ENCODE measurements around the gene NUDT16L1.
A peak's percentile ranks its signal among the peaks of the same experiment; 100 is the strongest.
"Not testable (repeated sequence)": the region's sequence is repeated elsewhere in the genome, so short reads cannot be mapped to it uniquely, and the experiment has no call there.

Gene NUDT16L1

DNA sequence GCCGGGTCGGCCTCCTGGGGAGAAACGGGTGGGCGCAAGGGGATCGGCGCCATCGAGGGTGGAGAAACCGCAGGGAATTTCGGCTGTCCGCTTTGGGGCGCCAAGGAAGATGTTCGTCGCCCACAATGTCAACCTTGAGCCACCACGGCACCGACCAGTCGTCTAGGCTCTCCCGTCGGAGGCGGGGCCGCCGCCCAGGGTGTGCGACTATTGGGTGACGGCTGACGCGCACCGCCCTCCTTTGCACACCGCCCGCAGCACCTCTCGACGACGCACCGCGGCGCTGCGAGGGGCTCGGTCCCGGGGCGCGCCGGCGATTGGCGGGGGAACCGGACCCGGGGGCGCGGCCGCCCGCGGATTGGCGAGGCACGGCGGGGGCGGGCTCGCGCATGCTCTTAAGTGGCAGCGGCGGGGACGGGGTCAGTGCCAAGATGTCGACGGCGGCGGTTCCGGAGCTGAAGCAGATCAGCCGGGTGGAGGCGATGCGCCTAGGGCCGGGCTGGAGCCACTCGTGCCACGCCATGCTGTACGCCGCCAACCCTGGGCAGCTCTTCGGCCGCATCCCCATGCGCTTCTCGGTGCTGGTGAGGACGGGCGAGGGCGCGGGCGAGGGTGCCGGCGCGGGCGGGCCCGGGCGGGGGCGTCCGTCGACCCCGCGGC, at the start of gene NUDT16L1:
Gene NUDT16L1 (plus strand): TSS at position 267 of the 660 bp plus-strand sequence. CDS start 165 bp downstream, at position 432.
- peaks cover 19% of the 10 kb centered on the region for H3K36me3 ChIP-seq (ENCODE audit: control insufficient read depth, insufficient read depth, low read length)
- H3K4me3 ChIP-seq (ENCODE audit: low read length) = peak within 1 kb of the TSS; percentile 97
- peak within 1 kb of the TSS; percentile 68 for H3K9ac ChIP-seq (ENCODE audit: low read length)
- H3K27ac ChIP-seq (ENCODE audit: low read depth, low read length) = peak within 1 kb of the TSS; percentile 85
- H3K4me1 ChIP-seq (ENCODE audit: control insufficient read depth, insufficient read depth, low read length) = peaks cover 3% of the 10 kb centered on the region
- no peaks in the 10 kb centered on the region for H3K27me3 ChIP-seq (ENCODE audit: control insufficient read depth, insufficient read depth, low read length)

DNA sequence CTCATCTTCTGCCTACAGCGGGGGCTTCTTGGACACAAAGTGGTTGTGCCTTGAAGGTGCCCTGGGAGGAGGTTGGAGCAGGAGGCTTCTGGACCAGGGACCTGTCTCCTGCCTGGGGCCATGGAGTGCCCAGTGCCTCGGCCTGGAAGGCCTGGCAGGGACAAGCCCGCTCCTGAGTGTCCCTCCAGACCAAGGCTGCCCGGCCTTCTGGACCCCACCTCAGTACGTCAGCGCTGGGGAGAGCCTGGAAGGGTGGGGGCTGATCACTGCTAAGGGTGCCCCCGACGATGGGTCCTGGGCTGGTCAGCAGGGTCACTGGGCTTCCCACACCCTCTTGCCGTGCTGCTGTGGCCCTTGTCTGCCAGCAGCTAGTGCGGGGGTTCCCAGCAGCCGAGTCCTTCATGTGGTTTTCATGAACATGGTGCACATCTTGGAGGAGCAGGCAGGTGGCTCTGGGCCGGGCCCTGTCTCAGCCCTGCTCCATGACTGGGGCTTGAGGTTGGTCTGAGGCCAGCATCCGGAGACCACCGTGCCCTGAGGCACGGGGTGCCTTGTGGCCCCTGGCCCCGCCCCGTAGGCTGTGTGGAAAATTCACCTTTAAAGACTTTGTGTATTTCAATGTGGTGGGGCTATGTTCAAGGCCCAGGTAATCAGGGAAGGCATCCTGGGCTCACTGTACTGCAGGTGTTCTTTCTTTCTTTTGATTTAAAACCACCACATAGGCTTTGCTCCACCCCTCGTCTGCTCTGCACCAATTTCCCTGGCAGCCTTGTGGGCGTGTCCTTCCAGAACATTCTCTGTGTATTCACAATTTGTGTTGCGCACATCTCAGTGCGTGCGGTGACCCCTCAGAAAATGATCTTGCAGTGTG, 46.4 kb upstream of the NUDT16L1 start:
- Histone ChIP-seq H3K4me1 (ENCODE audit: control insufficient read depth, insufficient read depth, low read length) (no peaks in the 10 kb centered on the region), H3K9ac (ENCODE audit: low read length) (no peak overlapping the region), H3K27me3 (ENCODE audit: control insufficient read depth, insufficient read depth, low read length) (no peaks in the 10 kb centered on the region), H3K4me3 (ENCODE audit: low read length) (no peak overlapping the region), H3K27ac (ENCODE audit: low read depth, low read length) (no peak overlapping the region), H3K36me3 (ENCODE audit: control insufficient read depth, insufficient read depth, low read length) (peaks cover 9% of the 10 kb centered on the region)

DNA sequence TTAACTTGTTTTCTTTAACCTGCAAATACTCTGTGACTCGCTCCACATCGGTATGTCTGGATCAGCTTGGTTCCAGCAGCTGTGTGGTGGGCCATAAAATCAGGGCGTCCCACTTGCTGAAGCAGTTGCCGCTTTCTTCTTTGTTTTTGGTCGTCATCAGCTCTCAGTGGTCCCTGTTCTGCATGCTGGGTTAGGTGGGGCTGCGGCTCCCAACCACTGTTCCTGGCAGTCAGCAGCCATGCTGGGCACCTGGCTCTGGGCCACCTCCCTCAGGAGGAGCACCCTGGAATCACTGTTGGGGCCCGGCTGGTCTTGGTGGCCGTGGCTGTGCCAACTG, 45.8 kb upstream of the NUDT16L1 start:
- no peaks in the 10 kb centered on the region for H3K27me3 ChIP-seq (ENCODE audit: control insufficient read depth, insufficient read depth, low read length)
- no peak overlapping the region for H3K4me3 ChIP-seq (ENCODE audit: low read length)
- peaks cover 11% of the 10 kb centered on the region for H3K36me3 ChIP-seq (ENCODE audit: control insufficient read depth, insufficient read depth, low read length)
- H3K4me1 ChIP-seq (ENCODE audit: control insufficient read depth, insufficient read depth, low read length) = no peaks in the 10 kb centered on the region
- no peak overlapping the region for H3K27ac ChIP-seq (ENCODE audit: low read depth, low read length)
- H3K9ac ChIP-seq (ENCODE audit: low read length) = no peak overlapping the region

DNA sequence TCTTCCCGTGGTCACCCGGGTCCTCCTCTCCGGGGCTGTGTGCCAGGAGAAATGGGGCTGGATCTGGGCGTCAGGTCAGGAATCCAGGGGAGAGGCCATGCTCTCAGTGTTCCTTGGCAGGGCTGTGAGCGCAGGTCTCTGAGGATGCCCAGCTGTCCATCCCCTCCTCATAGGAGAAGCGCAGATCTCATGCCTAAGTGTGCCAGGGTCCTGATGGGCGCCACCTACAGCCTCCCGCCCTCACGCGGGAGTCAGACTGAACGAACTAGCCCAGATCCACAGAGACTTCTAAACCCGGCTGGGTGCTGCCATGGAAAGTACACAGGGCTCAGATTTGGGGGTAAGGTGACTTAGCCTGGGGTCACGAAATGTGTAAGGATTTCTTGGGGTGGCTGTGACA, 44.4 kb upstream of the NUDT16L1 start:
- Histone ChIP-seq H3K9ac (ENCODE audit: low read length) (no peak overlapping the region), H3K27ac (ENCODE audit: low read depth, low read length) (no peak overlapping the region), H3K4me1 (ENCODE audit: control insufficient read depth, insufficient read depth, low read length) (no peaks in the 10 kb centered on the region), H3K36me3 (ENCODE audit: control insufficient read depth, insufficient read depth, low read length) (peaks cover 14% of the 10 kb centered on the region), H3K4me3 (ENCODE audit: low read length) (no peak overlapping the region), H3K27me3 (ENCODE audit: control insufficient read depth, insufficient read depth, low read length) (no peaks in the 10 kb centered on the region)

DNA sequence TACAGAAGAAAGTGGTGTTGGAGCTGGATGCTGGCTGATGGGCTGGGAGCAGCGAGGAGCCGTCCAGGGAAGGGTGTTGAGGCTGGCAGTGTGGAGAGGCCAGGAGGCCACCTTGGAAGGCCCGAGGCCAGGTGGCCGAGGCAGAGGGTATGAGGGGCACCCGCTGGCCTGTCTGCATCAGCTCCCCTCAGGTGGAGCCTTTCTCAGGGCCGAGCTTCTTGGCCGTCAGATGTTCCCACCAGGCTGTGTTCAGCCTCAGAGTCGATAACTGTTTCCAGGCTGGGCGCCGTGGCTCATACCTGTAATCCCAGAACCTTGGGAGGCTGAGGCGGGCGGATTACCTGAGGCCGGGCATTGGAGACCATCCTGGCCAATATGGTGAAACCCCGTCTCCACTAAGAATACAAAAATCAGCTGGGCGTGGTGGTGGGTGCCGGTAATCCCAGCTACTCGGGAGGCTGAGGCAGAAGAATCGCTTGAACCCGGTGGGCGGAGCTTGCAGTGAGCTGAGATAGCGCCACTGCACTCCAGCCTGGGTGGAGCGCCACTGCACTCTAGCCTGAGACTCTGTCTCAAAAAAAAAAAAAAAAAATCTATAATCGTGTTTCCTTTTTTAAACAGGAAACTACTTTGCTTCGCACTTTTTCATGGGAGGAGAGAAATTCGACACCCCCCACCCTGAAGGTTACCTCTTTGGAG, 43.5 kb upstream of the NUDT16L1 start:
- H3K36me3 ChIP-seq (ENCODE audit: control insufficient read depth, insufficient read depth, low read length) = peaks cover 14% of the 10 kb centered on the region
- no peaks in the 10 kb centered on the region for H3K27me3 ChIP-seq (ENCODE audit: control insufficient read depth, insufficient read depth, low read length)
- no peak overlapping the region for H3K4me3 ChIP-seq (ENCODE audit: low read length)
- no peak overlapping the region for H3K9ac ChIP-seq (ENCODE audit: low read length)
- H3K4me1 ChIP-seq (ENCODE audit: control insufficient read depth, insufficient read depth, low read length) = no peaks in the 10 kb centered on the region
- H3K27ac ChIP-seq (ENCODE audit: low read depth, low read length) = no peak overlapping the region

DNA sequence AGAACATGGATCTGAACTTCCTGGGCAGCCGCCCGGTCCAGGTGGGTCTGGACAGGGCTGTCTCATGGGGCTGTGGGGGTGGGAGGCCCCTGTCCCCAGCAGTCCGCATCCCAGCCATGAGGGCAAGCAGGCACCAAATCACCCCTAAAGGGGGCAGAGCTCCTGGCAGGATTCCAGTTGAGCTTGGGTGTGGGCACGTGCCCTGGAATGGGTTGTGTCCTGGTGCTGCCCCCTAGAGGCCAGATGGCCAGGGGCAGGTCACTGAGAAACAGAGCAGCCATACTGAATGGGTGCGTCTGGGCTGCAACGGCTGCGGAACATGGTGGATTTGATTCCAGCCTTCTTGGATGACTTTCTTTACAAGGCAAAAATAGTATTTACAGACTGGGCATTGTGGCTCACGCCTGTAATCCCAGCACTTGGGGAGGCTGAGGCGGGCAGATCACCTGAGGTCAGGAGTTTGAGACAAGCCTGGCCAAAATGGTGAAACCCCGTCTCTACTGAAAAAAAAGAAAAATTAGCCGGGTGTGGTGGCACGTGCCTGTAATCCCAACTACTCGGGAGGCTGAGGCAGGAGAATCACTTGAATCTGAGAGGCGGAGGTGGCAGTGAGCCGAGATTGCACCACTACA, 42.8 kb upstream of the NUDT16L1 start:
- not testable (repeated sequence) for H3K4me3 ChIP-seq (ENCODE audit: low read length); H3K9ac ChIP-seq (ENCODE audit: low read length); H3K4me1 ChIP-seq (ENCODE audit: control insufficient read depth, insufficient read depth, low read length); H3K27ac ChIP-seq (ENCODE audit: low read depth, low read length); H3K27me3 ChIP-seq (ENCODE audit: control insufficient read depth, insufficient read depth, low read length)
- peaks cover 20% of the 10 kb centered on the region for H3K36me3 ChIP-seq (ENCODE audit: control insufficient read depth, insufficient read depth, low read length)

DNA sequence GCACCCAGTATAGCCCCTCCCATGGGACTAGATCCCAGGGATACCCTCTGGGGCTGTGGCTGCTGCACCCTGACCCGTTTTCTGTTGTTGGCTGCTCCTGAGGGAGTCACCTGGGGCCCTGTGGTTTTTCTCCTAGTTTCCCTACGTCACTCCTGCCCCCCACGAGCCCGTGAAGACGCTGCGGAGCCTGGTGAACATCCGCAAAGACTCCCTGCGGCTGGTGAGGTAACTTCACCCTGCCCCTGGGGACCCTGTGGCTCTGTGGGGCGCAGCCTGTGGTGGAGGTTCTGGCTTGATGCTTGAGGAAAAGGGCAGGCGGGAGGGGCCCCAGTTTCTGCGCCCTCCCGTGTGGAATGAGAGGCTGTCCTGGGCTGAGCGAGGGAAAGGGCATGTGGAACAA, 41.5 kb upstream of the NUDT16L1 start:
- no peaks in the 10 kb centered on the region for H3K27me3 ChIP-seq (ENCODE audit: control insufficient read depth, insufficient read depth, low read length)
- H3K9ac ChIP-seq (ENCODE audit: low read length) = no peak overlapping the region
- H3K4me3 ChIP-seq (ENCODE audit: low read length) = no peak overlapping the region
- no peak overlapping the region for H3K27ac ChIP-seq (ENCODE audit: low read depth, low read length)
- H3K4me1 ChIP-seq (ENCODE audit: control insufficient read depth, insufficient read depth, low read length) = no peaks in the 10 kb centered on the region
- peaks cover 28% of the 10 kb centered on the region for H3K36me3 ChIP-seq (ENCODE audit: control insufficient read depth, insufficient read depth, low read length)

DNA sequence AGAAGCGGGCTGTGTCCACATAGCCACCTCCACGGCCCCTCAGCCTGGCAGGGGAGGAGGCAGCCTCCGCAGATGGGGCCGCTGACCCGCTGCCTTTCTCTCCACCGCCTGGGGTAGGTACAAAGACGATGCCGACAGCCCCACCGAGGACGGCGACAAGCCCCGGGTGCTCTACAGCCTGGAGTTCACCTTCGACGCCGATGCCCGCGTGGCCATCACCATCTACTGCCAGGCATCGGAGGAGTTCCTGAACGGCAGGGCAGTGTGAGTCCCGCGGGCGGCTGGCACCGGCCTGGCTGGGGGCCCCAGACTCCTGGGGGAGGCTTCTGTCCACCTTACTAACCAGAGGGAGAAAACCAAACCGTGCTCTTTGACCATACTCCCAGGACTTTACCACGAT, 40.8 kb upstream of the NUDT16L1 start:
- Histone ChIP-seq H3K27me3 (ENCODE audit: control insufficient read depth, insufficient read depth, low read length) (no peaks in the 10 kb centered on the region), H3K4me1 (ENCODE audit: control insufficient read depth, insufficient read depth, low read length) (no peaks in the 10 kb centered on the region), H3K27ac (ENCODE audit: low read depth, low read length) (no peak overlapping the region), H3K9ac (ENCODE audit: low read length) (no peak overlapping the region), H3K36me3 (ENCODE audit: control insufficient read depth, insufficient read depth, low read length) (peaks cover 33% of the 10 kb centered on the region), H3K4me3 (ENCODE audit: low read length) (no peak overlapping the region)

DNA sequence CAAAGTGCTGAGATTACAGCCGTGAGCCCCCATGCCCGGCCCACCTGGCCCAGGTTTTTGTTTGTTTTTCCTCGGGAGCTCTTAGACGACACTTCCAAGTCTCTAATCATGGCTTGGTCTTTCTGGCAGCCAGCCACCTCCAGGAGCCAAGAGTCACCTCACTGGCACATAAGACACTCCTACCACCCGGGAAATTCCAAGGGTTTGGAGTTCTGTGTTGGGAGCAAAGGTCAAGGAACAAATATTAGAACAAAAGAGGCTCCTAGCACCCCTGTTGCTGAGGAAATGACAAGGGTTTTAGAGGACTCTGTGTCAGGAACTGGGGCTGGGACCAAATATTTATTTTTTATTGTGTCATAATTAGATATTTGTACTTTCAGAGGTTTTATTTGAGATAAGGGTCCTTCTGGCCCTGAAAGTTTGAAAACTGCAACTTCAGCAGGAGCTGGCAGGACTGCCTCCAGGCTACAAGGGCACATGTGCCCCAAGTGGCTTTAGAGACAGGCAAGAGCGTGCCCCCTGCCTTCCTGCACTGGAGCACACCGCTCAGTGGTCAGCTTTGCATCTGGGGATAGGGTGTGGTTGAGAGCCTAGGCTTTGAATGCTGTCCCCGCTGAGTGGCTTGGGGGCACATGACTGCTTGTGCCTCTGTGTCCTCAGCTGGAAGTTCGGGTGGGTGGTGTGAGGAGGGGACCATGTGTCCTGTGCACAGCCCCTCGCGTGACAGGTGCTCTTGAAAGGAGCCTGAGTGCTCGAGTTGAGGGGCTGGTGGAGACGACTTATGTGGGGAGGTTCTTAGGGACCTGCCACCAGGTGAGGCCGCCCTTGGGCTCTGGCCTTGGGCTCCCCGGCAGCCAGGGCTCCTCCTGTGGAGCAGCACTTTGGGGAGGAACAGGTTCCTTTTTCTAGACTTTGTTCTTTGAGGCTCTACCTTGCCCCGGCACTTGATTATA, 39.1 kb upstream of the NUDT16L1 start:
- Histone ChIP-seq H3K36me3 (ENCODE audit: control insufficient read depth, insufficient read depth, low read length) (peaks cover 33% of the 10 kb centered on the region), H3K9ac (ENCODE audit: low read length) (no peak overlapping the region), H3K27me3 (ENCODE audit: control insufficient read depth, insufficient read depth, low read length) (no peaks in the 10 kb centered on the region), H3K27ac (ENCODE audit: low read depth, low read length) (no peak overlapping the region), H3K4me3 (ENCODE audit: low read length) (no peak overlapping the region), H3K4me1 (ENCODE audit: control insufficient read depth, insufficient read depth, low read length) (no peaks in the 10 kb centered on the region)

DNA sequence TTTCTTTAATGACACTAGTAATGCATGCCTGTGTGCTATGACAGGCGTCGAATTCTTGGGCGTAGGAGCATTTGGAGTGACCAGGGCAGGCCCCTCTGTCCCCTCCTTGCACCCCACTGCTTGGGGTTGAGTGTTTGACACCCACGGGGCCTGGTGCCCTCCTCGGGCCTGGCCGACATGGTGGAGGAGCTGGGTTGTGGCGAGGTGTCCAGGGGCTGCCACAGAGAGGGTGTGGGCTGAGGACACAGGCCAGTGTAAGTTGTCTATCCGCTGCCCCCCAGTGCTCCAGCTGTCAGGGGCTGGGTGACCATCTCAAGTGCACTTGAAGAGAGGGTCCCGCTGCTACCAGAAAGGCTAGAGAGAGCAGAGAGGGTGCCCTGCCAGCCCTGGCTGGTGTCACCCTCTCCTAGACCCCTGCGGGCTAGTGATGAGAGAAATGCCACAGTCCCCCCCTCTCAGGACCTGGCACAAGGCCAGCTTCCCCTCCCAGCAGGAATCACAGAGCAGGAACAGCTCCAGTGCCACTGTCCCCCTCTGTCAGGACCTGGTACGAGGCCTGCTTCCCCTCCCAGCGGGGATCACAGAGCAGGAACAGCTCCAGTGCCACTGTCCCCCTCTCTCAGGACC, 38.3 kb upstream of the NUDT16L1 start:
- no peak overlapping the region for H3K27ac ChIP-seq (ENCODE audit: low read depth, low read length)
- H3K4me1 ChIP-seq (ENCODE audit: control insufficient read depth, insufficient read depth, low read length) = peaks cover 2% of the 10 kb centered on the region
- H3K27me3 ChIP-seq (ENCODE audit: control insufficient read depth, insufficient read depth, low read length) = no peaks in the 10 kb centered on the region
- no peak overlapping the region for H3K9ac ChIP-seq (ENCODE audit: low read length)
- peaks cover 33% of the 10 kb centered on the region for H3K36me3 ChIP-seq (ENCODE audit: control insufficient read depth, insufficient read depth, low read length)
- no peak overlapping the region for H3K4me3 ChIP-seq (ENCODE audit: low read length)

DNA sequence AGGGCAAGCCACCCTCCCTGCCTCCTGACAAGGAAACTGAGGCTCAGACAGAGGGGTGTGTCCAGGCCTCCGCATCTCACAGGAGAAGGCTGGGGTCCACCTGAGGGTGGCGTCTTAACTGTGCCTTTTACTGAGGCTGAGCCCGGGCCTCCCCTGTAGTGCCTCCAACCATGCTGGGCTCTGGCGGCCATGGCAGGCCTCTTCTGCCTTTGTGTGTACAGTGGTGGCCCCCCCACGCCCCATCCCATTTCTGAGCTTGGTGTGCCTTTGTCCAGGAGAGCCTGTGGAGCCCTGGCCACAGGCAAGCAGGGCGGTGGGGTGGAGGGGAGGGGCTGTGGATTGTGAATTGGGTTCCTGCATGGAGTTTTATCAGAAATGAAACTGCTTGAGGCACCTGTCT, 37.6 kb upstream of the NUDT16L1 start:
- peaks cover 2% of the 10 kb centered on the region for H3K4me1 ChIP-seq (ENCODE audit: control insufficient read depth, insufficient read depth, low read length)
- H3K36me3 ChIP-seq (ENCODE audit: control insufficient read depth, insufficient read depth, low read length) = peaks cover 30% of the 10 kb centered on the region
- H3K9ac ChIP-seq (ENCODE audit: low read length) = no peak overlapping the region
- H3K27me3 ChIP-seq (ENCODE audit: control insufficient read depth, insufficient read depth, low read length) = no peaks in the 10 kb centered on the region
- H3K27ac ChIP-seq (ENCODE audit: low read depth, low read length) = no peak overlapping the region
- no peak overlapping the region for H3K4me3 ChIP-seq (ENCODE audit: low read length)

Data from rectal smooth muscle tissue (tissue), 1 donor.